ENCODE data around the gene VPS33A.

Gene VPS33A

GRCh38 chr12:122189626-122190475 is 76.4 kb downstream of the VPS33A start:
- H3K27ac ChIP-seq (ENCODE audit: low read length): no peak overlapping the region
- H3K36me3 ChIP-seq (ENCODE audit: insufficient read depth, low read depth, low read length): no peaks in the 10 kb centered on the region
- H3K27me3 ChIP-seq (ENCODE audit: insufficient read depth, low read length): peaks cover 2% of the 10 kb centered on the region; the same call in 1 of the 2 replicates
- no peaks in the 10 kb centered on the region for H3K4me1 ChIP-seq (ENCODE audit: insufficient read depth, low read length)
- H3K4me3 ChIP-seq (ENCODE audit: low read length): no peak overlapping the region
- H3K9ac ChIP-seq (ENCODE audit: low read depth, low read length): no peak overlapping the region
- no peaks in the 10 kb centered on the region for H3K9me3 ChIP-seq (ENCODE audit: insufficient read depth, low read depth, low read length)

- Histone ChIP-seq H3K27ac (ENCODE audit: low read length) (no peak overlapping the region), H3K9ac (ENCODE audit: low read depth, low read length) (no peak overlapping the region), H3K27me3 (ENCODE audit: insufficient read depth, low read length) (peaks cover 25% of the 10 kb centered on the region), H3K9me3 (ENCODE audit: insufficient read depth, low read depth, low read length) (no peaks in the 10 kb centered on the region), H3K4me1 (ENCODE audit: insufficient read depth, low read length) (no peaks in the 10 kb centered on the region), H3K36me3 (ENCODE audit: insufficient read depth, low read depth, low read length) (no peaks in the 10 kb centered on the region), H3K4me3 (ENCODE audit: low read length) (no peak overlapping the region)
Observed at GRCh38 chr12:122187466-122187865, 78.8 kb downstream of the VPS33A start.

GRCh38 chr12:122185494-122186082 is 80.7 kb downstream of the VPS33A start:
- Histone ChIP-seq H3K9me3 (ENCODE audit: insufficient read depth, low read depth, low read length) (no peaks in the 10 kb centered on the region), H3K9ac (ENCODE audit: low read depth, low read length) (no peak overlapping the region), H3K4me3 (ENCODE audit: low read length) (no peak overlapping the region), H3K36me3 (ENCODE audit: insufficient read depth, low read depth, low read length) (no peaks in the 10 kb centered on the region), H3K27me3 (ENCODE audit: insufficient read depth, low read length) (peaks cover 25% of the 10 kb centered on the region), H3K27ac (ENCODE audit: low read length) (no peak overlapping the region), H3K4me1 (ENCODE audit: insufficient read depth, low read length) (no peaks in the 10 kb centered on the region)

GRCh38 chr12:122185079-122185478 is 81.2 kb downstream of the VPS33A start:
- no peak overlapping the region for H3K9ac ChIP-seq (ENCODE audit: low read depth, low read length)
- no peaks in the 10 kb centered on the region for H3K4me1 ChIP-seq (ENCODE audit: insufficient read depth, low read length)
- no peaks in the 10 kb centered on the region for H3K9me3 ChIP-seq (ENCODE audit: insufficient read depth, low read depth, low read length)
- no peaks in the 10 kb centered on the region for H3K36me3 ChIP-seq (ENCODE audit: insufficient read depth, low read depth, low read length)
- peaks cover 25% of the 10 kb centered on the region for H3K27me3 ChIP-seq (ENCODE audit: insufficient read depth, low read length)
- H3K4me3 ChIP-seq (ENCODE audit: low read length): no peak overlapping the region
- no peak overlapping the region for H3K27ac ChIP-seq (ENCODE audit: low read length)

GRCh38 chr12:122184517-122184916 is 81.8 kb downstream of the VPS33A start:
- Histone ChIP-seq H3K9ac (ENCODE audit: low read depth, low read length) (no peak overlapping the region), H3K27ac (ENCODE audit: low read length) (no peak overlapping the region), H3K4me3 (ENCODE audit: low read length) (no peak overlapping the region), H3K4me1 (ENCODE audit: insufficient read depth, low read length) (no peaks in the 10 kb centered on the region), H3K9me3 (ENCODE audit: insufficient read depth, low read depth, low read length) (no peaks in the 10 kb centered on the region), H3K36me3 (ENCODE audit: insufficient read depth, low read depth, low read length) (no peaks in the 10 kb centered on the region), H3K27me3 (ENCODE audit: insufficient read depth, low read length) (peaks cover 25% of the 10 kb centered on the region)

GRCh38 chr12:122183588-122183940 is 82.7 kb downstream of the VPS33A start:
- Histone ChIP-seq H3K9ac (ENCODE audit: low read depth, low read length) (no peak overlapping the region; the same call in 1 of the 2 replicates), H3K27ac (ENCODE audit: low read length) (no peak overlapping the region), H3K4me3 (ENCODE audit: low read length) (peak overlapping the region; percentile 68; the same call in 1 of the 2 replicates), H3K9me3 (ENCODE audit: insufficient read depth, low read depth, low read length) (no peaks in the 10 kb centered on the region), H3K36me3 (ENCODE audit: insufficient read depth, low read depth, low read length) (no peaks in the 10 kb centered on the region), H3K4me1 (ENCODE audit: insufficient read depth, low read length) (no peaks in the 10 kb centered on the region), H3K27me3 (ENCODE audit: insufficient read depth, low read length) (peaks cover 25% of the 10 kb centered on the region)

GRCh38 chr12:122182887-122183587 is 83.3 kb downstream of the VPS33A start, which contains the start of gene LRRC43:
LRRC43 (plus strand) TSS chr12:122183123; CDS start chr12:122183145, 22 bp downstream.
- Histone ChIP-seq H3K4me1 (ENCODE audit: insufficient read depth, low read length) (no peaks in the 10 kb centered on the region), H3K9me3 (ENCODE audit: insufficient read depth, low read depth, low read length) (no peaks in the 10 kb centered on the region), H3K9ac (ENCODE audit: low read depth, low read length) (no peak within 1 kb of the TSS; the same call in 1 of the 2 replicates), H3K27me3 (ENCODE audit: insufficient read depth, low read length) (peaks cover 25% of the 10 kb centered on the region), H3K4me3 (ENCODE audit: low read length) (peak within 1 kb of the TSS; percentile 68), H3K36me3 (ENCODE audit: insufficient read depth, low read depth, low read length) (no peaks in the 10 kb centered on the region), H3K27ac (ENCODE audit: low read length) (no peak within 1 kb of the TSS)
